ENCODE data around the gene MSI2. TPM values are rescaled to one million over a fixed set of nuclear protein-coding genes. Genes with fewer than 3 reads are reported as not detected.
A peak's percentile ranks its signal among the peaks of the same experiment; 100 is the strongest.

The MSI2 gene
- total RNA-seq, 1 donor from 2014 or later, result 67.9 TPM

DNA sequence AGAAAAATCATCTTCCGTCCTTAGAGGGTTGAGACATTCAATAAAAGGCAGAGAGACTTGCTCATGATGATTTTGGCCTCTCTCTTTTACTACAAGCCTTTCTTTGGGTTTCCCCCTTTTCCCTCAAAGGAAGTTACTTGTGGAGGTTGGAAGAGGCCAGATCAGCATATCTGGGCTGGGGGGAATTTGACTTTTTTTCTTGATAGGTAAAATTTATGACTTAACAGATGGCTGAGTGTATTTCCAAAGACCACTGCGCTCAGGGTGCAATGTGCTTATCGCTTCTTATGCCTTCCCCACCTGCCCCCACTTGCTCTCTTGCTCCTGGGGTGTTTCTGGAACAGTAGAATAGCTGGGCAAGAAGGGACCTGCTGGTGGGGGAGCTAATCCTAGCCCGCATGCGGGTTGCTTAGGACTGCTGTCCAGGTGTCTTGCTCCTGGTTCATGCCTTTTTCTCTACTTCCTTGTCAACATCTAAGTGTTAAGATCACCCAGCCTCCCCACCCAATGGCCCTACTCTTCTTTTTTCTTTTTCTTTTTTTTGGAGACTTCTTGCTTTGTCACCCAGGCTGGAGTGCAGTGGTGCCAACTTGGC, 131.9 kb downstream of the MSI2 start:
- DNase-seq (ENCODE audit: low read depth) (no peak), FAIRE-seq (no peak)
- Mint-ChIP-seq H3K27me3 (ENCODE audit: low read depth, unreplicated experiment) (no peaks in the 10 kb centered on the region), H3K36me3 (ENCODE audit: low read depth, unreplicated experiment) (peaks cover 34% of the 10 kb centered on the region), H3K9me3 (ENCODE audit: unreplicated experiment) (peaks cover 19% of the 10 kb centered on the region), H3K4me1 (ENCODE audit: low read depth, unreplicated experiment) (peaks cover 10% of the 10 kb centered on the region), H3K27ac (ENCODE audit: unreplicated experiment) (no peak overlapping the region), H3K4me3 (ENCODE audit: unreplicated experiment) (no peak overlapping the region)
- Histone ChIP-seq H2AFZ (ENCODE audit: low read depth, low read length) (no peak overlapping the region), H3K27me3 (ENCODE audit: insufficient read depth, low read length) (no peaks in the 10 kb centered on the region), H3K4me3 (ENCODE audit: insufficient read depth, low read depth, low read length) (no peak overlapping the region), H3K79me2 (ENCODE audit: insufficient read depth, low read length) (peaks cover 4% of the 10 kb centered on the region), H4K20me1 (ENCODE audit: insufficient read depth, low read length) (peaks cover 19% of the 10 kb centered on the region), H3K27ac (ENCODE audit: low read depth, low read length) (no peak overlapping the region), H3K9me3 (ENCODE audit: insufficient read depth, low read depth, low read length) (peaks cover 5% of the 10 kb centered on the region), H3K4me2 (ENCODE audit: low read length) (no peak overlapping the region), H3K36me3 (ENCODE audit: insufficient read depth, low read length) (no peaks in the 10 kb centered on the region), H3K9ac (ENCODE audit: low read length) (no peak overlapping the region), H3K4me1 (ENCODE audit: insufficient read depth, low read length) (no peaks in the 10 kb centered on the region)
- TF ChIP-seq, protein P1, sequence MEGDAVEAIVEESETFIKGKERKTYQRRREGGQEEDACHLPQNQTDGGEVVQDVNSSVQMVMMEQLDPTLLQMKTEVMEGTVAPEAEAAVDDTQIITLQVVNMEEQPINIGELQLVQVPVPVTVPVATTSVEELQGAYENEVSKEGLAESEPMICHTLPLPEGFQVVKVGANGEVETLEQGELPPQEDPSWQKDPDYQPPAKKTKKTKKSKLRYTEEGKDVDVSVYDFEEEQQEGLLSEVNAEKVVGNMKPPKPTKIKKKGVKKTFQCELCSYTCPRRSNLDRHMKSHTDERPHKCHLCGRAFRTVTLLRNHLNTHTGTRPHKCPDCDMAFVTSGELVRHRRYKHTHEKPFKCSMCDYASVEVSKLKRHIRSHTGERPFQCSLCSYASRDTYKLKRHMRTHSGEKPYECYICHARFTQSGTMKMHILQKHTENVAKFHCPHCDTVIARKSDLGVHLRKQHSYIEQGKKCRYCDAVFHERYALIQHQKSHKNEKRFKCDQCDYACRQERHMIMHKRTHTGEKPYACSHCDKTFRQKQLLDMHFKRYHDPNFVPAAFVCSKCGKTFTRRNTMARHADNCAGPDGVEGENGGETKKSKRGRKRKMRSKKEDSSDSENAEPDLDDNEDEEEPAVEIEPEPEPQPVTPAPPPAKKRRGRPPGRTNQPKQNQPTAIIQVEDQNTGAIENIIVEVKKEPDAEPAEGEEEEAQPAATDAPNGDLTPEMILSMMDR (IDR thresholded peaks at IDR 0.05; ENCODE audit: insufficient read depth, low read depth, low read length), result no peak
- no peak for TF ChIP-seq EZH2 (IDR thresholded peaks at IDR 0.05; ENCODE audit: insufficient read depth, low read length)

DNA sequence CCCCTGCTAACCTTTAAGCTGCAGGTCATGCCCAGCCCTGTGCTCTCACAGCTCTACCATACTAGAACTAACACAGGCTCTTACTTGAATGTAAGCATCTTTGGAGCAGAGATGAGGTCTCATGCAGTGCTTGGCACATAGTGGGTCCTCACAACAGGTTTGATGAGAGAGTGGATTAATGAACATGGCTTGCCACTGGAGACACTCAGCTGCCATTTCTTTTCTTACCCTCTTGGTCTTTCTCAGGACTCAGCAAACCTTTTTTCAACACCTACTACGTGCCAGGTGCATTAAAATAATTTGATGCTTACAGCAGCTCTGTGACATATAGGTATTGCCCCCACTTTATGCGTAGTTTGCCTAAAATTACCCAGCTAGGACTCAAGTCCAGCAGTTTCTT, 133.2 kb downstream of the MSI2 start:
- DNase-seq (ENCODE audit: low read depth) (no peak), FAIRE-seq (no peak)
- Mint-ChIP-seq H3K4me3 (ENCODE audit: unreplicated experiment) (no peak overlapping the region), H3K4me1 (ENCODE audit: low read depth, unreplicated experiment) (peaks cover 10% of the 10 kb centered on the region), H3K9me3 (ENCODE audit: unreplicated experiment) (peaks cover 21% of the 10 kb centered on the region), H3K27me3 (ENCODE audit: low read depth, unreplicated experiment) (no peaks in the 10 kb centered on the region), H3K27ac (ENCODE audit: unreplicated experiment) (no peak overlapping the region), H3K36me3 (ENCODE audit: low read depth, unreplicated experiment) (peaks cover 39% of the 10 kb centered on the region)
- H3K9ac ChIP-seq (ENCODE audit: low read length), result no peak overlapping the region
- H3K27ac ChIP-seq (ENCODE audit: low read depth, low read length), result no peak overlapping the region
- H2AFZ ChIP-seq (ENCODE audit: low read depth, low read length), result no peak overlapping the region
- H3K4me2 ChIP-seq (ENCODE audit: low read length), result no peak overlapping the region
- H3K36me3 ChIP-seq (ENCODE audit: insufficient read depth, low read length), result no peaks in the 10 kb centered on the region
- H3K4me1 ChIP-seq (ENCODE audit: insufficient read depth, low read length), result no peaks in the 10 kb centered on the region
- peaks cover 15% of the 10 kb centered on the region for H4K20me1 ChIP-seq (ENCODE audit: insufficient read depth, low read length)
- peaks cover 6% of the 10 kb centered on the region for H3K9me3 ChIP-seq (ENCODE audit: insufficient read depth, low read depth, low read length)
- H3K27me3 ChIP-seq (ENCODE audit: insufficient read depth, low read length), result no peaks in the 10 kb centered on the region
- no peak for TF ChIP-seq EZH2 (IDR thresholded peaks at IDR 0.05; ENCODE audit: insufficient read depth, low read length)
- TF ChIP-seq, protein P1 (IDR thresholded peaks at IDR 0.05; ENCODE audit: insufficient read depth, low read depth, low read length), result no peak
- H3K79me2 ChIP-seq (ENCODE audit: insufficient read depth, low read length), result peaks cover 3% of the 10 kb centered on the region
- no peak overlapping the region for H3K4me3 ChIP-seq (ENCODE audit: insufficient read depth, low read depth, low read length)

DNA sequence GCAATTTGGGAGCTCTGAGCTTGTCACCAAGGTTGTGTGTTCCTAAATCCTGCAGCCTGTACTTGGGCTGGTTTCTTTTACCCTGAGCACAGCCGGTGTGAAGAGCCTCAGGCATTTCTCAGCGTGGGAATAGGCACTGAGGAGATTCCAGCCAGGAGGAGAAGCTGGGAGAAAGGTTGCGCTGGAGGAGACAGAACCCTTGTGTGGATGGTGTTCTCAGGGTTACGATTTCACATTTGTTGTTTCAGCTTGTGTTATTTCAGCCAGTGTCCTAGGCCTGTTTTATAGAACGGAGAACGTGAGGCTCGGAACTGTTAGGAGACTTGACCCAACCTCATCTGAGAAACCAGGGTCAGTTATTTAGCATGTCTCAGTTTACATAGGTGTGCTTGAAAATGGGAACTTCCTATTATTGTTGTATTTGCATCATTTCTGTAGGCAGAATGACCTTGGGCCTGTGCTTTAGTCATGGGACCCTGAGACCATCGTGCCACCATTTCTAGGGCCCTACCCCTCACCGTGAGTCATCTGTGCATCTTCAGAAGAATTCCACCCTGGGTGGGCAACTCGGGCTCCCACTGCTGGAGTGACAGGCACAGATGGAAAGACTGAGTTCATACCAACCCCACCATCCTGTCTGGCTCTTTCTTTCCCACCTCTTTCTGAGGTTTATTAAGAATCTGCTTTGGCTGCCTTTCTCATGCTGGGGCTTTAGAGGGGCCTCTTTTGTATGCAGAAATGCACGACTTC, 134.9 kb downstream of the MSI2 start:
- H3K27ac Mint-ChIP-seq (ENCODE audit: unreplicated experiment), result peak overlapping the region; percentile 37
- no peak for FAIRE-seq
- H3K79me2 ChIP-seq (ENCODE audit: insufficient read depth, low read length), result peaks cover 2% of the 10 kb centered on the region

More for the DNA sequence above, 134.9 kb downstream of the MSI2 start:
- Histone ChIP-seq H3K36me3 (ENCODE audit: insufficient read depth, low read length) (no peaks in the 10 kb centered on the region), H3K27me3 (ENCODE audit: insufficient read depth, low read length) (no peaks in the 10 kb centered on the region), H3K4me2 (ENCODE audit: low read length) (no peak overlapping the region), H2AFZ (ENCODE audit: low read depth, low read length) (no peak overlapping the region), H3K9ac (ENCODE audit: low read length) (no peak overlapping the region), H3K4me1 (ENCODE audit: insufficient read depth, low read length) (no peaks in the 10 kb centered on the region), H3K9me3 (ENCODE audit: insufficient read depth, low read depth, low read length) (peaks cover 6% of the 10 kb centered on the region), H3K27ac (ENCODE audit: low read depth, low read length) (no peak overlapping the region), H3K4me3 (ENCODE audit: insufficient read depth, low read depth, low read length) (no peak overlapping the region), H4K20me1 (ENCODE audit: insufficient read depth, low read length) (peaks cover 10% of the 10 kb centered on the region)
- H3K9me3 Mint-ChIP-seq (ENCODE audit: unreplicated experiment), result peaks cover 23% of the 10 kb centered on the region
- TF ChIP-seq EZH2 (IDR thresholded peaks at IDR 0.05; ENCODE audit: insufficient read depth, low read length), result no peak
- TF ChIP-seq, protein P1 (IDR thresholded peaks at IDR 0.05; ENCODE audit: insufficient read depth, low read depth, low read length), result no peak
- H3K27me3 Mint-ChIP-seq (ENCODE audit: low read depth, unreplicated experiment), result no peaks in the 10 kb centered on the region
- DNase-seq (ENCODE audit: low read depth), result no peak
- no peak overlapping the region for H3K4me3 Mint-ChIP-seq (ENCODE audit: unreplicated experiment)
- H3K4me1 Mint-ChIP-seq (ENCODE audit: low read depth, unreplicated experiment), result peaks cover 10% of the 10 kb centered on the region
- H3K36me3 Mint-ChIP-seq (ENCODE audit: low read depth, unreplicated experiment), result peaks cover 33% of the 10 kb centered on the region
